Bronchial epithelial cell (primary cell): ENCODE results near the gene FUT2. TPM values are rescaled to one million over a fixed set of nuclear protein-coding genes. Genes with fewer than 3 reads are reported as not detected.
A peak's percentile ranks its signal among the peaks of the same experiment; 100 is the strongest.

Source experiments
- DNase-seq: peaks from one replicate; pipeline ENCODE4 v3.0.0-alpha.2; 2010; ENCODE audit warnings: low read depth
- FAIRE-seq: peaks from 2 replicates; lab custom pipeline; 2011; peaks lifted over from hg19 to GRCh38; lab: Jason Lieb, UNC
- H3K27me3 ChIP-seq: 2 replicates; pipeline ENCODE4 v1.5.1; 2011; ENCODE audit warnings: low read length; ENCODE audit not compliant: control insufficient read depth, insufficient read depth
- H3K36me3 ChIP-seq: 2 replicates; pipeline ENCODE4 v1.5.1; 2011; ENCODE audit warnings: low read length; ENCODE audit not compliant: control insufficient read depth, insufficient read depth
- H3K4me3 ChIP-seq: 2 replicates; pipeline ENCODE4 v1.5.1; 2011; ENCODE audit warnings: mild to moderate bottlenecking, low read depth, low read length, control low read depth
- total RNA-seq: library from RNA; depleted of rRNA; stranded (reverse); fragments of >200 nt; gene quantifications from 2 replicates; pipeline ENCODE4 v1.2.1, GENCODE V29; 2014
- TF ChIP-seq, protein P1 (sequence below): IDR thresholded peaks from 2 replicates; pipeline ENCODE4 v1.5.1; 2011; ENCODE audit warnings: mild to moderate bottlenecking, moderate library complexity, low read length, control low read depth, inconsistent platforms; ENCODE audit not compliant: insufficient read depth, severe bottlenecking

FUT2 gene
- total RNA-seq, 1 donor from 2014 or later: 7.9 TPM

DNA sequence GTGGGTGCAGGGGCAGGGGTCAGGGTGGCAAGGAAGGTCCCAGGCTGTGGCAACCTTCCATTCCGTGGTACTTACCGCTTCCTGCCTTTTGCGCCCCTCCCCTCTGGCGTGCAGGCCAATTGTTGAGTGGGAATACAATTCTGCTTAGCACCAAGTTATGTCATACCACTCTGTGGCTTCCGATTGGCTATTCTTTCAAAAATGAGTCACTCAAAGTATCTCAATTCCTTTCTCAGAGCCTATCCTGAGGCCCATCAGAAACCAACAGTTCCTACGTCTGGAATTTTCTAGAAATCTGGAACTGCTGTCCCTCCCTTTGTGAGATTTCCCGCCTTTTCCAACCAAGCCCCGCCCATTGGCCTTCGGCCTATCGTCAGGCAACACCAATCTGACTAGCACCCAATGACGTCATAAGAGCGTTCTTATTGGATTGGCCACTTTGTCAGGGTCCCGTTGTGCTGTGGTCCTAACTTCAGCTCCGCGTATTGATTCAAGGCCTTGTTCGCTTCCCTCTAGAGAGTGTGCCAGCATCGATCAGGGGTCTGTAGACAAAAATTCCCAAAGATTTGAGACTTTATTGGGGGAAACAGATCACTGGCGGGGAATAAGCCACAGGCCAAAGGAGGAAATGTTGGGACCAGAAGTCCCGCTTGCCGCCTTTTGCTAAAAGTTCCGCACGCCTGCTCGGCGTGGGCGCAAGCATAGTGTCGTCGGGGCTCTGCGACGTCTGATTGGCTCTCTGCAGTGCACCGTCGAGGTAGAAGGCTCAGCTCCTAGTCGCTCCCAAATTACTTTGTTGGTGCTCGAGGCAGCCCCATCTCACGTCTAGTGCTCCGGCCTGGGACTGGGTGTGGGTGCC is 34.7 kb upstream of the FUT2 start:
- H3K4me3 ChIP-seq: no peak overlapping the region
- no peaks in the 10 kb centered on the region for H3K36me3 ChIP-seq
- TF ChIP-seq, protein P1, sequence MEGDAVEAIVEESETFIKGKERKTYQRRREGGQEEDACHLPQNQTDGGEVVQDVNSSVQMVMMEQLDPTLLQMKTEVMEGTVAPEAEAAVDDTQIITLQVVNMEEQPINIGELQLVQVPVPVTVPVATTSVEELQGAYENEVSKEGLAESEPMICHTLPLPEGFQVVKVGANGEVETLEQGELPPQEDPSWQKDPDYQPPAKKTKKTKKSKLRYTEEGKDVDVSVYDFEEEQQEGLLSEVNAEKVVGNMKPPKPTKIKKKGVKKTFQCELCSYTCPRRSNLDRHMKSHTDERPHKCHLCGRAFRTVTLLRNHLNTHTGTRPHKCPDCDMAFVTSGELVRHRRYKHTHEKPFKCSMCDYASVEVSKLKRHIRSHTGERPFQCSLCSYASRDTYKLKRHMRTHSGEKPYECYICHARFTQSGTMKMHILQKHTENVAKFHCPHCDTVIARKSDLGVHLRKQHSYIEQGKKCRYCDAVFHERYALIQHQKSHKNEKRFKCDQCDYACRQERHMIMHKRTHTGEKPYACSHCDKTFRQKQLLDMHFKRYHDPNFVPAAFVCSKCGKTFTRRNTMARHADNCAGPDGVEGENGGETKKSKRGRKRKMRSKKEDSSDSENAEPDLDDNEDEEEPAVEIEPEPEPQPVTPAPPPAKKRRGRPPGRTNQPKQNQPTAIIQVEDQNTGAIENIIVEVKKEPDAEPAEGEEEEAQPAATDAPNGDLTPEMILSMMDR: no peak
- DNase-seq (peak; percentile 87), FAIRE-seq (no peak)
- no peaks in the 10 kb centered on the region for H3K27me3 ChIP-seq

DNA sequence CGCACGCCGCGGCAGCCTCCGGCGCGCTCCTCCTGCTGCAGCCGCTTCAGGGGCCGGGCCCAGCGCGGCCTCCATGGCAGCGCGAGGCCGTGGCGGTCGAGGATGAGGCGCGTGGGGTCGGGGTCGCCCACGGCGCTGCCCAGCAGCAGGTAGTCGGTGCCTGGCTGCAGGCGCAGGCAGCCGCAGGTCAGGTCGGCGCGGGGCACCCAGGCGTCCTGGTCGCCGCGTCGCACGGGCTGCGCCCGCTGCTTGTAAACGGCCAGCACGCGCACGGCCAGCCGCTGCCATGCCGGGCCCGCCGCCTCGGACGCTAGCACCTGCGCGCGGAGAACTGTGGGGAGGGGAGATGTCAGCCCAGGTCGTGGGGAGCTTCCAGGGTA is 34.1 kb upstream of the FUT2 start:
- no peak for DNase-seq
- H3K27me3 ChIP-seq: no peaks in the 10 kb centered on the region
- H3K4me3 ChIP-seq: no peak overlapping the region
- TF ChIP-seq, protein P1: no peak
- no peak for FAIRE-seq
- H3K36me3 ChIP-seq: no peaks in the 10 kb centered on the region

DNA sequence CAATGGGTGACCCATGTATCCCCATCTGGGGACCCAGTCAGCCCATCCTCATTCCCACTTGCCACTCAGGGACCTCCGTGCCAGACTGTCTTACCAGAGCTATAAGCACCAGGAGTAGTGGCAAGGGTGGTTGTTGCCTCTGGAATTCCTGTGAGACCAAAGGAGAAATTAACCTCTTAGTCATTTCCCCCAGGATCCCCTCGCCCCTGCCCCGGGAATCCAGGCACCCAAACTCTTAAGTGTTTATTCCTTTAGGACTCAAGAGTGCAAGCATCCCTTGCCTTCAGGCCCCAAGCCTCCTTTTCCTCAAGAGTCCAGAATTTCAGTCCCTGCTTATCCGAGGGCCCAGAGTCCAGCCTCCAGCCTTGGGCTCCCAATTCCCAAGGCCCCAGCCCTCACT is 32.1 kb upstream of the FUT2 start:
- H3K36me3 ChIP-seq: no peaks in the 10 kb centered on the region
- FAIRE-seq (no peak), DNase-seq (no peak)
- TF ChIP-seq, protein P1: no peak
- no peaks in the 10 kb centered on the region for H3K27me3 ChIP-seq
- no peak overlapping the region for H3K4me3 ChIP-seq

DNA sequence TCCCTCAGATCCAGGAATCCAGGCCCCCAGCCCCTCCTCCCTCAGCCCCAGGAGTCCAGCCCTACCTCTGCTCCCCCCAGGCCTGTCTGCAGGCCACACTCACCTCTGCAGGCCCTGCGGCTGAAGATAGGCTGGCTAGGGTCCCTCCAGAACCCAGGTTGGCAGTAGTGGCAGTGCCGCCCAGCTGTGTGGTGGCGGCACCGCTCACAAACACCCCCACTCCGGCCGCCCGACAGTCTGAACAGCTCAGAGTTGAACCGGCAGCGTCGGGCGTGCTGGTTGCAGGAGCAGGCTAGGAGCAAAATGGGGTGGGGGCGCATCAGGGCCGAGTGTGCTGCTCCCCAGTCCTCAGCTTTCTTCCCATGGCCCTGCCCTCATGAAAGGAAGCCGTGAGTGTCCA is 31.3 kb upstream of the FUT2 start:
- H3K27me3 ChIP-seq: no peaks in the 10 kb centered on the region
- no peaks in the 10 kb centered on the region for H3K36me3 ChIP-seq
- H3K4me3 ChIP-seq: no peak overlapping the region
- FAIRE-seq (no peak), DNase-seq (no peak)
- TF ChIP-seq, protein P1: no peak

DNA sequence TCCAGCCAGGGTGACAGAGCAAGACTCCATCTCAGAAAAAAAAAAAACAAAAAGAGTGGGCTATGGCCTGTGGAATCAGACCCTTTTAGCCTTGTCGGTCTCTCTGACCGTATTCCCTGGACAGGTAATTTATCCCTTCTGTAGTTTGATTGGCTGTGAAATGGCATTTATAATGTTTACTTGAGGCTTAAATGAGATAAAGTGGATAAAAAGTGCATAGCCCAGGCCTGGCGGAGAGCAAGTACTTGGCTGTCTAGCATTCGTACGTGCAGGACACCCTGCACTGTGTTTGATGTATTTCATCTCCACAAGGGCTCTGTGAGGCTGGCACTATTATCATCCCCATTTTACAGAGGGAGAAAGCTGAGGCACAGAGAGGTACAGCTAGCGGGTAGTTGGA is 30.0 kb upstream of the FUT2 start:
- Histone ChIP-seq H3K4me3 (no peak overlapping the region), H3K36me3 (no peaks in the 10 kb centered on the region), H3K27me3 (no peaks in the 10 kb centered on the region)
- no peak for FAIRE-seq
- TF ChIP-seq, protein P1: no peak
- no peak for DNase-seq
